ENCODE measurements around the gene NUP98.

Gene NUP98

GRCh38 chr11:3840004-3840869 lies 42.9 kb upstream of the NUP98 start:
- H3K4me3 ChIP-seq (replicated peaks; ENCODE audit: low read depth, low read length): peak overlapping the region; percentile 77
- TF ChIP-seq CTCF (IDR thresholded peaks at IDR 0.05; ENCODE audit: low read length, missing control alignments): no peak
- DNase-seq (ENCODE audit: low read depth): no peak

GRCh38 chr11:3838504-3838903 lies 41.1 kb upstream of the NUP98 start:
- DNase-seq (ENCODE audit: low read depth): no peak

GRCh38 chr11:3837793-3838192 lies 40.4 kb upstream of the NUP98 start:
- H3K4me3 ChIP-seq (replicated peaks; ENCODE audit: low read depth, low read length): no peak overlapping the region
- peak; percentile 47 for DNase-seq (ENCODE audit: low read depth)
- no peak for TF ChIP-seq CTCF (IDR thresholded peaks at IDR 0.05; ENCODE audit: low read length, missing control alignments)

More at GRCh38 chr11:3838504-3838903, 41.1 kb upstream of the NUP98 start:
- H3K4me3 ChIP-seq (replicated peaks; ENCODE audit: low read depth, low read length): no peak overlapping the region
- TF ChIP-seq CTCF (IDR thresholded peaks at IDR 0.05; ENCODE audit: low read length, missing control alignments): no peak

- no peak for TF ChIP-seq CTCF (IDR thresholded peaks at IDR 0.05; ENCODE audit: low read length, missing control alignments)
- DNase-seq (ENCODE audit: low read depth): no peak
- H3K4me3 ChIP-seq (replicated peaks; ENCODE audit: low read depth, low read length): no peak overlapping the region
Measured at GRCh38 chr11:3836903-3837302, 39.5 kb upstream of the NUP98 start.

- no peak overlapping the region for H3K4me3 ChIP-seq (replicated peaks; ENCODE audit: low read depth, low read length)
- TF ChIP-seq CTCF (IDR thresholded peaks at IDR 0.05; ENCODE audit: low read length, missing control alignments): no peak
- DNase-seq (ENCODE audit: low read depth): no peak
Measured at GRCh38 chr11:3835751-3836150, 38.4 kb upstream of the NUP98 start.

- no peak for TF ChIP-seq CTCF (IDR thresholded peaks at IDR 0.05; ENCODE audit: low read length, missing control alignments)
- no peak overlapping the region for H3K4me3 ChIP-seq (replicated peaks; ENCODE audit: low read depth, low read length)
Measured at GRCh38 chr11:3834664-3835461, 37.5 kb upstream of the NUP98 start.

More at GRCh38 chr11:3834664-3835461, 37.5 kb upstream of the NUP98 start:
- DNase-seq (ENCODE audit: low read depth): no peak

Data from fibroblast of pulmonary artery (primary cell).